Uterus (tissue), 4 donors: ENCODE measurements around the gene DNAJC11. TPM values are rescaled to one million over a fixed set of nuclear protein-coding genes. Genes with fewer than 3 reads are reported as not detected.
A peak's percentile ranks its signal among the peaks of the same experiment; 100 is the strongest.
"Not testable (repeated sequence)": the region's sequence is repeated elsewhere in the genome, so short reads cannot be mapped to it uniquely, and the experiment has no call there.

Experiments used
- DNase-seq, 2 donors: peaks; one replicate each; pipeline ENCODE4 v3.0.0-alpha.2; 2019 to 2020
- H3K27ac ChIP-seq, 2 donors: fragments of 200-600 bp; sonication (generic); 1 replicate in 1 of 2; 2 replicates in 1 of 2; pipeline ENCODE4 v1.5.1; 2016 to 2018
- H3K27me3 ChIP-seq, 2 donors: fragments of 200-600 bp; sonication (generic); one replicate each; pipeline ENCODE4 v1.5.1; 2018 to 2019; ENCODE audit warnings: control low read depth in 1 of 2
- H3K36me3 ChIP-seq, 2 donors: fragments of 200-600 bp; sonication (generic); one replicate each; pipeline ENCODE4 v1.5.1; 2019; ENCODE audit warnings: control low read depth in 1 of 2
- H3K4me1 ChIP-seq, 2 donors: fragments of 200-600 bp; sonication (generic); one replicate each; pipeline ENCODE4 v1.5.1; 2018 to 2019; ENCODE audit warnings: control low read depth in 1 of 2
- H3K4me3 ChIP-seq, 2 donors: fragments of 200-600 bp; sonication (generic); 1 replicate in 1 of 2; 2 replicates in 1 of 2; pipeline ENCODE4 v1.5.1; 2018 to 2019; ENCODE audit warnings: mild to moderate bottlenecking in 1 of 2
- H3K9me3 ChIP-seq, 2 donors: fragments of 200-600 bp; sonication (generic); one replicate each; pipeline ENCODE4 v1.5.1; 2019; ENCODE audit warnings: control low read depth in 1 of 2
- CTCF ChIP-seq, 4 experiments: fragments of 200-600 bp in 2 of 4; fragments of 450-650 bp in 2 of 4; sonication (generic) in 2 of 4; IDR thresholded peaks; one replicate each; pipeline ENCODE4 v1.5.1; 2016 to 2019; ENCODE audit warnings: antibody characterized with exemption in 4 of 4, mild to moderate bottlenecking in 2 of 4, moderate library complexity in 1 of 4
- POLR2A ChIP-seq, 2 donors: fragments of 450-650 bp; IDR thresholded peaks; one replicate each; pipeline ENCODE4 v1.6.1; 2016; ENCODE audit warnings: antibody characterized with exemption in 2 of 2, mild to moderate bottlenecking in 1 of 2, moderate library complexity in 1 of 2
- intact Hi-C: fragments of 100-400 bp; cut with DNase I; formaldehyde crosslinking; loops from one replicate; pipeline ENCODE4 v1.15.1; 2023; ENCODE audit warnings: low total_unique reads
- total RNA-seq, 4 donors: library from RNA; depleted of rRNA in 3 of 4; stranded (reverse); fragments of >200 nt in 3 of 4; gene quantifications; one replicate each; pipeline versions ENCODE4 v1.1.0 to v1.2.4, GENCODE V29; 2014 to 2023
- donor health status: DM: yes; HTN: yes; CAD: no.

Gene DNAJC11
- total RNA-seq, 4 donors from 2014 or later, result 11.5 to 47.2 (median 22.3) TPM

GRCh38 chr1:6602669-6603237 lies 98.9 kb downstream of the DNAJC11 start, which contains the start of gene KLHL21:
Gene KLHL21, minus strand, starts transcription at chr1:6602869. Its CDS starts 52 bp downstream, at chr1:6602817.
- no peaks in the 10 kb centered on the region for H3K36me3 ChIP-seq
- H3K27ac ChIP-seq, result peak within 1 kb of the TSS; percentile 99 to 100
- peaks cover 3 to 18% of the 10 kb centered on the region in 2 donors for H3K4me1 ChIP-seq
- TF ChIP-seq POLR2A (IDR thresholded peaks at IDR 0.05), result peak; percentile 74 to 91
- peak in 2 of 4 experiments; percentile 5 to 22 for TF ChIP-seq CTCF (IDR thresholded peaks at IDR 0.05)
- peak; percentile 88 to 91 for DNase-seq
- intact Hi-C loops, result no loop called here
- H3K4me3 ChIP-seq, result peak within 1 kb of the TSS; percentile 74 to 95
- no peaks in the 10 kb centered on the region for H3K9me3 ChIP-seq
- H3K27me3 ChIP-seq, result no peaks in the 10 kb centered on the region

DNA sequence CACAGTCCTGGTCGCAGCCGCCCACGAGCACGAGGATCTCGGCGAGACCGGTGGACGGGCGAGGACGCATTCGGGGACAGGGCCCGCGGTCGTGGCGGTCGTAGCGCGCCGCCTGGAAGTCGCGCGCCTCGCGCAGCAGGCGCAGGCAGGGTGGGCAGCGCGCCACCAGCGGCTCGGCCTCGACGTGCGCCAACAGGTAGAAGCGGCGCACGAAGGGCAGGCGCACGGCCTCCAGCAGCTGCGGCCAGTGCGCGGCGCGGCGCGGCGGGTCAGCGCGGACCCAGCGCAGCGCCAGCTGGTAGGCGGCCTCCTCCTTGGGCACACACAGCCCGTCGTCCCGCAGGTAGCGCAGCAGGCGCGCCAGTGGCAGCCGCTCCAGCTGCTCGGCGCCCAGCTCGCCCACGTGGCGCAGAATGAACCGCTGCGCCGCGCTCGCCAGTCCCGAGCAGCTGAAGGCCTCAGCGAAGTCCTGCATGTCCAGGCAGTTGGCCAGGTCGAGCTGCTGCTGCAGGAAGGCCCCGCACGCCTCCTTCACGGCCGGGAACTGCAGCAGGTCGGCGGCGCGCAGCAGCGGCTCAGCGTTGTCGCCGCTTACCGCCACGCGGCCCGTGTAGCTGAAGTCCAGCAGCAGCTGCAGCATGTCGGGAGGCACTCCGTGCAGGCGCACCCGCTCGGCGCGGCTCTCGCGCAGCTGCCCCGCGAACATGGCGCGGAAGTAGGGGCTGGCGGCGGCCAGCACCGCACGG lies 99.5 kb downstream of the DNAJC11 start:
- DNase-seq, result peak; percentile 56 to 57

GRCh38 chr1:6601049-6601922 lies 100.3 kb downstream of the DNAJC11 start:
- no peaks in the 10 kb centered on the region for H3K27me3 ChIP-seq
- DNase-seq, result peak; percentile 76 to 87
- peaks cover 15 to 31% of the 10 kb centered on the region in 2 donors for H3K4me1 ChIP-seq
- no peaks in the 10 kb centered on the region for H3K9me3 ChIP-seq
- H3K36me3 ChIP-seq, result no peaks in the 10 kb centered on the region
- peak overlapping the region; percentile 99 to 100 for H3K27ac ChIP-seq
- peak; percentile 49 to 87 for TF ChIP-seq POLR2A (IDR thresholded peaks at IDR 0.05)
- TF ChIP-seq CTCF (IDR thresholded peaks at IDR 0.05), result no peak
- peak overlapping the region; percentile 74 to 95 for H3K4me3 ChIP-seq
- intact Hi-C loops, result loop anchor here (2.0 kb wide), 1 partner anchor 46 kb away; the partner anchor contains the start of genes NOL9 and TAS1R1

More for the DNA sequence above, 99.5 kb downstream of the DNAJC11 start:
- Histone ChIP-seq H3K36me3 (no peaks in the 10 kb centered on the region), H3K9me3 (no peaks in the 10 kb centered on the region), H3K27ac (peak overlapping the region; percentile 99 to 100), H3K4me1 (peaks cover 9 to 23% of the 10 kb centered on the region in 2 donors), H3K27me3 (no peaks in the 10 kb centered on the region), H3K4me3 (peak overlapping the region; percentile 74 to 95)
- intact Hi-C loops, result loop anchor here (2.0 kb wide), 1 partner anchor 47 kb away; the partner anchor contains the start of genes NOL9 and TAS1R1
- no peak for TF ChIP-seq CTCF (IDR thresholded peaks at IDR 0.05)
- TF ChIP-seq POLR2A (IDR thresholded peaks at IDR 0.05), result no peak

- intact Hi-C loops, result loop anchor here (2.0 kb wide), 1 partner anchor 46 kb away; the partner anchor contains the start of genes NOL9 and TAS1R1
- no peaks in the 10 kb centered on the region for H3K9me3 ChIP-seq
- no peaks in the 10 kb centered on the region for H3K27me3 ChIP-seq
- H3K27ac ChIP-seq, result peak overlapping the region; percentile 99 to 100
- no peaks in the 10 kb centered on the region for H3K36me3 ChIP-seq
- DNase-seq, result no peak
- peak overlapping the region; percentile 74 to 95 for H3K4me3 ChIP-seq
- no peak for TF ChIP-seq CTCF (IDR thresholded peaks at IDR 0.05)
- TF ChIP-seq POLR2A (IDR thresholded peaks at IDR 0.05), result no peak
- H3K4me1 ChIP-seq, result peaks cover 15 to 31% of the 10 kb centered on the region in 2 donors
These were observed 101.1 kb downstream of the DNAJC11 start for GRCh38 chr1:6600410-6601048.

DNA sequence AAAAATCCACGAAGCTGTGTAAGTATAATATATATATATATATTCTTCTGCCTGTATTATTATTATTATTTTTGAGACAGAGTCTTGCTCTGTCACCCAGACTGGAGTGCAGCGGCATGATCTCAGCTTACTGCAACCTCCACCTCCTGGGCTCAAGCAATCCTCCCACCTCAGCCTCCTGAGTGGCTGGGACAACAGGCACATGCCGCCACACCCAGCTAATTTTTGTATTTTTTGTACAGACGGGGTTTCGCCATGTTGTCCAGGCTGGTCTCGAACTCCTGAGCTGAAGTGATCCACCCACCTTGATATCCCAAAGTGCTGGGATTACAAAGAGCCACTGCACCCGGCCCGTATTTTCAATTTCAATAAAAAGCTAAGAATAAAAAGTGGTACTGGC lies 101.6 kb downstream of the DNAJC11 start:
- not testable (repeated sequence) for DNase-seq, H3K27me3 ChIP-seq, H3K36me3 ChIP-seq, H3K9me3 ChIP-seq
- H3K27ac ChIP-seq, result peak overlapping the region; percentile 99 to 100
- H3K4me3 ChIP-seq, result peak overlapping the region; percentile 74 to 95
- peaks cover 15 to 31% of the 10 kb centered on the region in 2 donors for H3K4me1 ChIP-seq
- intact Hi-C loops, result loop anchor here (2.0 kb wide), 1 partner anchor 45 kb away; the partner anchor contains the start of genes NOL9 and TAS1R1
